Sigmoid colon (tissue), 7 donors: ENCODE measurements around the gene NFATC1. TPM values are rescaled to one million over a fixed set of nuclear protein-coding genes. Genes with fewer than 3 reads are reported as not detected.

Experiments used
- DNase-seq: peaks from one replicate; pipeline ENCODE4 v3.0.0-alpha.2; 2019
- H3K27ac ChIP-seq, 4 donors: fragments of 200-600 bp; sonication (generic); one replicate each; pipeline ENCODE4 v1.5.1; 2016 to 2019; ENCODE audit warnings: mild to moderate bottlenecking in 1 of 4
- H3K27me3 ChIP-seq, 3 donors: fragments of 200-600 bp; sonication (generic); one replicate each; pipeline ENCODE4 v1.5.1; 2019; ENCODE audit warnings: mild to moderate bottlenecking in 1 of 3
- H3K36me3 ChIP-seq, 4 donors: fragments of 200-600 bp; sonication (generic); one replicate each; pipeline ENCODE4 v1.5.1; 2016 to 2019
- H3K4me1 ChIP-seq, 4 donors: fragments of 200-600 bp; sonication (generic); one replicate each; pipeline ENCODE4 v1.5.1; 2017 to 2019
- H3K4me3 ChIP-seq, 4 donors: fragments of 200-600 bp; sonication (generic); one replicate each; pipeline ENCODE4 v1.5.1; 2017 to 2019; ENCODE audit warnings: mild to moderate bottlenecking in 2 of 4, moderate library complexity in 1 of 4
- H3K9me3 ChIP-seq, 4 donors: fragments of 200-600 bp in 3 of 4; sonication (generic) in 3 of 4; one replicate each; pipeline versions ENCODE4 v1.5.1 to v1.6.1; 2013 to 2019
- CTCF ChIP-seq, 4 experiments: fragments of 450-650 bp in 3 of 4; fragments of 200-600 bp in 1 of 4; IDR thresholded peaks; one replicate each; pipeline ENCODE4 v1.5.1; 2016 to 2019; ENCODE audit warnings: antibody characterized with exemption in 4 of 4, mild to moderate bottlenecking in 3 of 4, moderate library complexity in 2 of 4
- EP300 ChIP-seq, 4 donors: sonication (generic); formaldehyde crosslinking; IDR thresholded peaks; one replicate each; pipeline ENCODE4 v1.6.1; 2017; ENCODE audit warnings: antibody characterized with exemption in 4 of 4
- POLR2A ChIP-seq, 2 donors: fragments of 450-650 bp; IDR thresholded peaks; one replicate each; pipeline ENCODE4 v1.6.1; 2016; ENCODE audit warnings: antibody characterized with exemption in 2 of 2, mild to moderate bottlenecking in 2 of 2, moderate library complexity in 2 of 2
- POLR2AphosphoS5 ChIP-seq, 4 donors: sonication (generic); formaldehyde crosslinking; IDR thresholded peaks; one replicate each; pipeline ENCODE4 v1.6.1; 2017; ENCODE audit warnings: antibody characterized with exemption in 4 of 4
- WGBS, 2 donors: extraction: QIAGEN DNeasy Blood & Tissue Kit; methylation state at CpG; one replicate each; pipeline ENCODE4 v1.1.7; 2013; 5-methylcytosine and 5-hydroxymethylcytosine counted together
- intact Hi-C: fragments of 100-400 bp; cut with DNase I; formaldehyde crosslinking; loops from one replicate; pipeline ENCODE4 v1.15.1; 2023
- polyA plus RNA-seq, 3 donors: library from polyadenylated mRNA; stranded (reverse); fragments of 200-250 nt; gene quantifications; one replicate each; pipeline ENCODE4 v1.2.3, GENCODE V29; 2013
- total RNA-seq, 4 donors: library from RNA; depleted of rRNA; stranded (reverse); fragments of >200 nt; gene quantifications; one replicate each; pipeline ENCODE4 v1.1.0, GENCODE V29; 2016
- donor health status: healthy with polysubstance abuse.
- donor health status: Bipolar disorder and iron deficiency.
- donor health status: healthy.

The NFATC1 gene
- total and polyA plus RNA-seq, 7 donors, result 1.6 to 13.8 (median 10.7) TPM

DNA sequence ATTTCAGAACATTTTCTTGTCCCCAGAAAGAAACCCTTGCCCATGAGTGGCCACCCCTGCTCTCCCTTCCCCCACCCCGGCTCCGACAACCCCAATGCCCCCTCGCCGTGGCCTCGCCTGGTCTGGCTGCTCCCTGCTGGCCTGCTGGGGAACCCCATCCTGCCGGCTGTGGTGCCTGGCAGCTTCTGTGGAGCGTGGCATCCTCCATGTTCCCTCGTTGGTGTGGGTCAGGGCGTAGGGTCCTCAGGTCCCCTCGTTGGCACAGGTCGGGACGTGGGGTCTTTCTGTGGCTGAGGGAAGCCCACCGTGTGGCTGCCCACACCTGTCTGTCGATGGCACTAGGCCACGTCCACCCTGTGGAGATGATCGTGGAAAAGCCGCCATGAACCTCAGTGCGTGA is 61.9 kb downstream of the NFATC1 start:
- Histone ChIP-seq H3K36me3 (peaks cover 0 to 49% (median 0%) of the 10 kb centered on the region in 4 donors), H3K27me3 (no peaks in the 10 kb centered on the region), H3K27ac (peak overlapping the region; percentile 59 to 83 (median 82)), H3K4me1 (peaks cover 0 to 36% (median 26%) of the 10 kb centered on the region in 4 donors), H3K9me3 (no peaks in the 10 kb centered on the region), H3K4me3 (no peak overlapping the region)
- intact Hi-C loops, result loop anchor here (5.0 kb wide), 2 partner anchors 55 to 70 kb away; no protein-coding TSS in a partner anchor
- DNase-seq, result no peak
- TF ChIP-seq POLR2A (IDR thresholded peaks at IDR 0.05) (no peak), EP300 (IDR thresholded peaks at IDR 0.05) (no peak), POLR2AphosphoS5 (IDR thresholded peaks at IDR 0.05) (no peak), CTCF (IDR thresholded peaks at IDR 0.05) (no peak)
- 92 to 93% methylated on average over 18 of the region's 18 CpGs for WGBS, 2 donors

GRCh38 chr18:79458131-79458838 is 62.6 kb downstream of the NFATC1 start:
- Histone ChIP-seq H3K27ac (peak overlapping the region; percentile 59 to 83 (median 82)), H3K9me3 (no peaks in the 10 kb centered on the region), H3K4me3 (peak overlapping the region in 3 of 4 donors; percentile 2 to 30 (median 22)), H3K4me1 (peaks cover 0 to 36% (median 26%) of the 10 kb centered on the region in 4 donors), H3K36me3 (peaks cover 0 to 43% (median 0%) of the 10 kb centered on the region in 4 donors), H3K27me3 (no peaks in the 10 kb centered on the region)
- 41 to 68% methylated on average over 45 of the region's 45 CpGs for WGBS, 2 donors
- DNase-seq, result peak; percentile 87
- intact Hi-C loops, result loop anchor here (5.0 kb wide), 2 partner anchors 56 to 69 kb away; no protein-coding TSS in a partner anchor
- TF ChIP-seq CTCF (IDR thresholded peaks at IDR 0.05) (no peak), POLR2AphosphoS5 (IDR thresholded peaks at IDR 0.05) (peak in 3 of 4 donors; percentile 53 to 66 (median 59))

DNA sequence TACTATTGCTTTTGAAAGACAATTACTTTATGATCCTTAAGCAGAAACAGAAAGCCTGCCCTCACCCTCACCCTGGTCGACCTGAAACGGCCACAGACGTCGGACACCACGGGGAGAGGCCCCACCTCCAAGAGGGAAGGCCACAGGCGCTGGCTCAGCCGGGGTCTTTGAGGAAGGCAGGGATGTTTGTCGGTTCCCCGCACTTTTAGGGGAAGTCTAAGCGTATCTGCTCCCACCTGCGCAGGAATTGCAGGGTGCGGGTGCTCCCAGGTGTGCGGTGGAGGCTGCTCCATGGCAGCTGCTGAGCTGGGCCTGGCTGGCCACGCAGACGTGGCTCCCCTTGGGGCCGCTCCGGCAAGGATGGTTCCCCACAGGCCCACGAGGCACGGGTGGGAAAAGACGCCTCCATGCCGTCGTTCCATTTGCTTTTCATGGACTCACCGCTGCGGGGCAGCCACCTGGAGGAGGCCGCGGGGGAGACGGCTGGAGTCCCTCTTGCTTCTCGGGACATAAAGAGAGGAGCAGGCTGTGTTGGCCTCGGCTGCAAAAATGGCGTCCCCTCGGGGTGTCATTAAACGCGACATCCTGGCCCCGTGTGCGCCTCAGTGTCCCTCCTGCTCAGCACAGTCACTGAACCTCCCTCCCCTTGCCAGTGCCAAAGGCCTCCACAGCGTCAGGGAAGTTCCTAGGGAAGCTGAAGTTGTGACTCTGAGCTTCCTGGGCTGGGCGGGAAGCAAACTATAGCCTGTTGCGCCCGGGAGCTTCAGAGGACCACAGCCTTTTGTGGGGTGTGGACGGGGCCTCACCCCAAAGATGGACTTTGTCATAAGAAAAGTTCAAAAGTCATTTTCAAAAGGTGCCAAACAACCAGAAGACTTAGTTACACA is 63.4 kb downstream of the NFATC1 start:
- 69 to 86% methylated on average over 40 of the region's 40 CpGs for WGBS, 2 donors

More for the DNA sequence above, 63.4 kb downstream of the NFATC1 start:
- no peaks in the 10 kb centered on the region for H3K9me3 ChIP-seq
- DNase-seq, result no peak
- peaks cover 0 to 38% (median 0%) of the 10 kb centered on the region in 4 donors for H3K36me3 ChIP-seq
- H3K27me3 ChIP-seq, result no peaks in the 10 kb centered on the region
- TF ChIP-seq CTCF (IDR thresholded peaks at IDR 0.05) (no peak), POLR2AphosphoS5 (IDR thresholded peaks at IDR 0.05) (no peak), EP300 (IDR thresholded peaks at IDR 0.05) (no peak), POLR2A (IDR thresholded peaks at IDR 0.05) (no peak)
- H3K4me3 ChIP-seq, result peak overlapping the region in 3 of 4 donors; percentile 2 to 30 (median 22)
- H3K4me1 ChIP-seq, result peaks cover 0 to 27% (median 18%) of the 10 kb centered on the region in 4 donors
- intact Hi-C loops, result loop anchor here (5.0 kb wide), 2 partner anchors 57 to 68 kb away; no protein-coding TSS in a partner anchor
- peak overlapping the region; percentile 59 to 83 (median 82) for H3K27ac ChIP-seq
